Effector memory CD8-positive, alpha-beta T cell (primary cell): ENCODE measurements around the gene LHX2.
A peak's percentile ranks its signal among the peaks of the same experiment; 100 is the strongest.

Experiments
- ATAC-seq: fragments of 150-1000 bp; cut with Tn5 transposase; replicated peaks from 2 replicates; pipeline ENCODE4 v1.10.0; 2021; ENCODE audit warnings: mild to moderate bottlenecking, moderate library complexity
- DNase-seq, 3 experiments: peaks; one replicate each; pipeline ENCODE4 v3.0.0; 2021
- H3K27ac Mint-ChIP-seq, 2 donors: one replicate each; pipeline ENCODE4 v1.8.0; 2022; ENCODE audit warnings: mild to moderate bottlenecking in 2 of 2, mixed read lengths in 2 of 2, moderate library complexity in 2 of 2
- H3K27me3 Mint-ChIP-seq, 2 donors: one replicate each; pipeline ENCODE4 v1.8.0; 2022; ENCODE audit warnings: mixed read lengths in 2 of 2
- H3K36me3 Mint-ChIP-seq: one replicate; pipeline ENCODE4 v1.8.0; 2022; ENCODE audit warnings: mild to moderate bottlenecking, moderate library complexity, mixed read lengths; ENCODE audit not compliant: insufficient read depth
- H3K4me1 Mint-ChIP-seq, 2 donors: one replicate each; pipeline ENCODE4 v1.8.0; 2022; ENCODE audit warnings: low read depth in 2 of 2, mixed read lengths in 2 of 2
- H3K4me3 Mint-ChIP-seq, 2 donors: one replicate each; pipeline ENCODE4 v1.8.0; 2022; ENCODE audit warnings: mild to moderate bottlenecking in 2 of 2, mixed read lengths in 2 of 2, moderate library complexity in 2 of 2
- H3K9me3 Mint-ChIP-seq, 2 donors: one replicate each; pipeline ENCODE4 v1.8.0; 2022; ENCODE audit warnings: mixed read lengths in 2 of 2

The LHX2 gene

DNA sequence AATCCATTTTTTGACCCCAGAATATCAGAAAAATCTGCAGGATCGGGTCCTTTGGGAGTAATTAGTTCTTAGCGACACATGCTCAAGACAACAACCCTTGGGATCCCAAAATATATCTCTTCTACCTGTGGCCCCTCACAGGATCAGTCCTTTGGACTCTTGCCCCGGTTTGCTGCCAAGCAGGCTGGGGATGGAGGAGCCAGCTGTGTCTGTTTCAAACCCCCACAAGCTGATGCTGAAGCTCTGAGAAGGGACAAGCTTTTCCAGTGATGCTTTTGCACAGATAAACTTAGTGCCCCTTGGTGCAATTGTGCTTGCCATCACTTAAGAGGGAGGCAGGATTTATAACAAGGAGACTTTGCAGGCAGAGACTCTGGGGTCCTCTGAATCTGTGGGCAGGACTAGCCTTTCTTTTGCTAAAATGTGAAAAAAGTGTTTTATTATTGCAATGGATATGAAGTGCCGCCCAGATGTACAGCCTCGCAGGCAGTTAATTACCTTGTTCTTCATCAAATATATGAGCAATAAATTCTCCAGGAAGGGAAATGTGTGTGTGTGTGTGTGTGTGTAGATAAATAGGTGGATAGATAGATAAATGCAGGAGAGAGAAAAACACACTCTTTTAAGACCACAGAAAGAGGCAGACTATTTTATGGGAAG lies 9.6 kb upstream of the LHX2 start:
- Mint-ChIP-seq H3K27me3 (peaks cover 92 to 97% of the 10 kb centered on the region in 2 donors), H3K27ac (no peak overlapping the region), H3K36me3 (peaks cover 3% of the 10 kb centered on the region), H3K9me3 (no peaks in the 10 kb centered on the region), H3K4me3 (no peak overlapping the region), H3K4me1 (peaks cover 21 to 23% of the 10 kb centered on the region in 2 donors)
- no peak for ATAC-seq
- no peak for DNase-seq

- no peak overlapping the region for H3K27ac Mint-ChIP-seq
- H3K9me3 Mint-ChIP-seq = no peaks in the 10 kb centered on the region
- peaks cover 16 to 17% of the 10 kb centered on the region in 2 donors for H3K4me1 Mint-ChIP-seq
- DNase-seq (no peak), ATAC-seq (no peak)
- peaks cover 3% of the 10 kb centered on the region for H3K36me3 Mint-ChIP-seq
- peaks cover 88 to 97% of the 10 kb centered on the region in 2 donors for H3K27me3 Mint-ChIP-seq
- no peak overlapping the region for H3K4me3 Mint-ChIP-seq
Observed at GRCh38 chr9:124003636-124004349, 7.8 kb upstream of the LHX2 start.

DNA sequence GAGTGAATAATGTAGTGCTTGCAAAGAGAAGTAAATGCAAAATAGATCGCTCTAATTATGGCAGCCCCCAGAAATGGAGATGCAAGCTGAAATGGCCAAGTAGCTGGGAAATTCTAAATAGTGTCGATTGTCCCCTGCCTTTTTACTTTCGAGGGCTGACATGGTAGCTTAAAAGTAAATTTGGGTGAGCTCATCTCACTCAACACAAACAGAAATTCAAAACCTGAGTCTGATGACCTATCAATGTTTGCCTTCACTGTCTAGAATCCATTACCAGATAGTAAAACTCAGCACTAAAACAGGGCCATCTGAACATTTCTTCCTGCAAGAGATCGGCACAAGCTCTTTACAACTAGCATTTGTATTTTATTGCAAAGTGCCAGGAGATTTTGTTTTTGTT lies 7.0 kb upstream of the LHX2 start:
- Mint-ChIP-seq H3K27me3 (peaks cover 87 to 97% of the 10 kb centered on the region in 2 donors), H3K4me3 (no peak overlapping the region), H3K4me1 (peaks cover 13 to 18% of the 10 kb centered on the region in 2 donors), H3K27ac (no peak overlapping the region), H3K36me3 (peaks cover 3% of the 10 kb centered on the region), H3K9me3 (no peaks in the 10 kb centered on the region)
- ATAC-seq (no peak), DNase-seq (no peak)

GRCh38 chr9:124005029-124005771 lies 6.4 kb upstream of the LHX2 start:
- DNase-seq = no peak
- H3K27me3 Mint-ChIP-seq = peaks cover 92 to 100% of the 10 kb centered on the region in 2 donors
- H3K4me3 Mint-ChIP-seq = no peak overlapping the region
- H3K27ac Mint-ChIP-seq = no peak overlapping the region
- H3K4me1 Mint-ChIP-seq = peaks cover 18 to 21% of the 10 kb centered on the region in 2 donors
- no peaks in the 10 kb centered on the region for H3K9me3 Mint-ChIP-seq
- no peak for ATAC-seq
- H3K36me3 Mint-ChIP-seq = peaks cover 3% of the 10 kb centered on the region

GRCh38 chr9:124006448-124007361 lies 4.9 kb upstream of the LHX2 start:
- Mint-ChIP-seq H3K27me3 (peaks cover 83 to 100% of the 10 kb centered on the region in 2 donors), H3K9me3 (no peaks in the 10 kb centered on the region), H3K27ac (no peak overlapping the region), H3K4me3 (no peak overlapping the region), H3K4me1 (peaks cover 14 to 18% of the 10 kb centered on the region in 2 donors), H3K36me3 (peaks cover 5% of the 10 kb centered on the region)
- no peak for DNase-seq
- no peak for ATAC-seq

DNA sequence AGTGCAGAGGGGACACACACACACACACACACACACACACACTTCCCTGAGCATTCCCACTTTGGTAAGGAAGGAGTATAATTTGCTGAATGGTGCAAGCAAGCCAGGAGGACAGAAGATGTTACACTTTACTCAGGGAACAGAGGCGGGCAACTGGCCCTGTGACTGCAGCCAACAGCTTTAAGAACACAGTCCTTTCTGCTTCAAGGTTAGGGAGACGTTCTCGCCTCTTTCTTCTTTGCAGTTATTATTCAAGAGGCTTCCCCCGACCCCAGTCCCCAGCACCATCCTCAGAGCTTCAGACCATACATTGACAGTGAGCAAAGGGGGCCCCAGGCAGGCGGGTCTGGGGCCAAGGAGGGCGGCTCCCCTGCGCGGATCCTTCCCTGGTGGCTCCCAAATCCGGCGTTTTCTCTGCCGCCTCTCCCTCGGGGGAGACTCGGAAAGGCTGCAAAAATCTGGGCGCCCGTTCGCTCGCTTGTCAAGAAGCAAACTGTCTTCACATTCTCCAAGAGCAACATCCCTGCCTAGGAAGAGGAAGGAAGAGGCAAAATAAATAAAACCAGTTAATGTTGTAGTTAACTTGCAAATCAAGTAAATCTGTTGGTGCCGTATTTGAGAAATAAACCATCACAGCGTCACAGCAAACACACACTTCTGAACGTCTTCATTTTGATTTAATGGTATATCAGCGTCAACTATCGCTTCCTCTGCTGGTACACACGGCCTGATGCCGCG lies 3.8 kb upstream of the LHX2 start:
- Mint-ChIP-seq H3K9me3 (no peaks in the 10 kb centered on the region), H3K4me3 (peak overlapping the region; percentile 12 to 44), H3K36me3 (peaks cover 5% of the 10 kb centered on the region), H3K27ac (no peak overlapping the region), H3K4me1 (peaks cover 14 to 18% of the 10 kb centered on the region in 2 donors), H3K27me3 (peaks cover 73 to 91% of the 10 kb centered on the region in 2 donors)
- ATAC-seq = no peak
- DNase-seq = no peak

- ATAC-seq = no peak
- Mint-ChIP-seq H3K36me3 (peaks cover 5% of the 10 kb centered on the region), H3K4me1 (peaks cover 14 to 18% of the 10 kb centered on the region in 2 donors), H3K4me3 (peak overlapping the region; percentile 12 to 44), H3K9me3 (no peaks in the 10 kb centered on the region), H3K27me3 (peaks cover 69 to 91% of the 10 kb centered on the region in 2 donors), H3K27ac (no peak overlapping the region)
- DNase-seq = no peak
Observed at GRCh38 chr9:124008303-124008693, 3.3 kb upstream of the LHX2 start.

DNA sequence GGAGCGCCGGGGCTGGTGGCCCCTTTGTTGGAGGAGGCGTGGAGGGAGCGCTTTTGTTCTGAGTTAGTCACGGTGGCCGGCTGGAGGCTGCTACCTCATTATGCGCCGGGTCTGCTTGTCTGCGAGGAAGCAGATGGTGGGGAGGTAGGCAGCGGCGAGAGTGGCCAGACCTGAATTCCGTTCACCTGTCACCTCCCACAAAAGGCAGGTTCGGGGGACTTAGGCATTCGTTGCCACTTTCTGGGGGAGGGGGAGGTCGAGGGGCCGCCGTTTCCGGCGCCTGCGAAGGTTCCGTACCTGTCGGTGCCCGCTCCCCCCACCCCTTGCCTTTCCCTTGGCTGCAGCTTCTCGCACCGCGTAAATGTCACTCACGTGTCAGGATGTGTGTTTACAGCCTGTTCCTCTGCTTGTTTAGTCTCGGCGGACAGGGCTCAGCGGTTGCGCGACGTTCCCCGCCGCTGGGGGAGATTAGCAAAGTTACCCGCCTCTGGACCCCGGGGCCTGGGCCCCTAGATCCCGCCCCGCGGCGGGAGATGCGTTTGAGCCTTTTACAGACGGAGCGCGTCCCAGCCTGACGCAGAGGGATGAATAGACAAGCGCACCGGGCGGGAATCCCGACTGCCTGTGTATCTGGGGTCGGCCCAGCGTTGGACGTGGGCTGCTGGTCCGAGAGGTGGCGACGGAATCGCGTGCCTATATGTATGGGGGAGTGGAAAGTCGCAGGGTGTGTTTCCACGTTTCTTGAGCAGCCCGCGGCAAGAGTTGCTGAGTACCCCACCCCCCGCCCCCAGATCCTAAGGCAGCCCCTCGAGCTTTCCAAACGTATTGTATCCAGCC lies 2.7 kb upstream of the LHX2 start:
- DNase-seq (no peak), ATAC-seq (no peak)
- peaks cover 69 to 91% of the 10 kb centered on the region in 2 donors for H3K27me3 Mint-ChIP-seq
- H3K4me3 Mint-ChIP-seq = peak overlapping the region in 1 of 2 donors; percentile 36
- H3K9me3 Mint-ChIP-seq = no peaks in the 10 kb centered on the region
- peaks cover 14 to 20% of the 10 kb centered on the region in 2 donors for H3K4me1 Mint-ChIP-seq
- peak overlapping the region in 1 of 2 donors; percentile 53 for H3K27ac Mint-ChIP-seq
- H3K36me3 Mint-ChIP-seq = peaks cover 5% of the 10 kb centered on the region

DNA sequence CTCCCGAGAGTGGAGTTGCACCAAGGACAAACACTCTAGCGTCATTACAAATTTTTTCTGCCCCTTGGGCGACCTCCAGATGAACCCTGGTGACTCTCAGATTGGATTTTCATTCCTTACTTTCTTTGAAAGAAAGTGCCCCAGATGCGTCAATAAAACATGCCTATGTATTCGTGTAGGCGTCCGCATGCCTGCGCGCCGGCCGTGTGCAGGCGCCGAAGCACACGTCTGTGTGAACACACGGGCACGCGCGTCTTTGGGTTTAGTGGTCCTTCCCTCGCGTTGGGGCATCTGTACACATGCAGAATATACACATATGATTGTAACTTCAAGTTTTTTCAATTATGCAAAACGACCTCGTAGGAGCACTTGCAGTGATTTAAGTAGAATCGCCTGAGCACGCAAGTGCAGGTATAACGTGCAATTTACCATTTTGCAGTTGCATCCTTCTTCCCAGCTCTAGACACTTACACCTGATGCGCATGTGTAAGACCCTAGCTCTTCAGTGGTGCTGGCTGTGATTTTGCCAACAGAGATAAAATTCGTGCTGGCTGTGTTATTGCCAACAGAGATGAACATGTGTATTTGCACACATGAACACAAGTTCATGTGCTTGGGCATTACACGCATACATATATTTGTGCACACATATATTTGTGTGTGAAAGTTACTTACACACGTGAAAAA lies 1.9 kb upstream of the LHX2 start:
- H3K4me3 Mint-ChIP-seq = no peak overlapping the region

GRCh38 chr9:124010303-124010664 lies 1.3 kb upstream of the LHX2 start:
- ATAC-seq (no peak), DNase-seq (no peak)
- H3K27me3 Mint-ChIP-seq = peaks cover 68 to 91% of the 10 kb centered on the region in 2 donors
- peaks cover 5% of the 10 kb centered on the region for H3K36me3 Mint-ChIP-seq
- H3K4me1 Mint-ChIP-seq = peaks cover 14 to 20% of the 10 kb centered on the region in 2 donors
- H3K27ac Mint-ChIP-seq = no peak overlapping the region
- H3K9me3 Mint-ChIP-seq = no peaks in the 10 kb centered on the region
- peak overlapping the region in 1 of 2 donors; percentile 11 for H3K4me3 Mint-ChIP-seq

More for the DNA sequence above, 1.9 kb upstream of the LHX2 start:
- peaks cover 5% of the 10 kb centered on the region for H3K36me3 Mint-ChIP-seq
- H3K4me1 Mint-ChIP-seq = peaks cover 14 to 20% of the 10 kb centered on the region in 2 donors
- H3K9me3 Mint-ChIP-seq = no peaks in the 10 kb centered on the region
- ATAC-seq (no peak), DNase-seq (no peak)
- H3K27ac Mint-ChIP-seq = peak overlapping the region in 1 of 2 donors; percentile 53
- H3K27me3 Mint-ChIP-seq = peaks cover 71 to 91% of the 10 kb centered on the region in 2 donors

- Mint-ChIP-seq H3K27me3 (peaks cover 68 to 91% of the 10 kb centered on the region in 2 donors), H3K36me3 (peaks cover 6% of the 10 kb centered on the region), H3K4me3 (peak overlapping the region; percentile 13 to 45), H3K4me1 (peaks cover 14 to 24% of the 10 kb centered on the region in 2 donors), H3K27ac (no peak overlapping the region), H3K9me3 (no peaks in the 10 kb centered on the region)
- DNase-seq (no peak), ATAC-seq (no peak)
Observed at GRCh38 chr9:124010665-124011321, 775 bp upstream of the LHX2 start.
